NCI-H2196 treated with DMSO at 0.1 percent for 48 hours (cell line): Measurements from ENCODE around the gene TSPEAR.
"Not testable (repeated sequence)": the region's sequence is repeated elsewhere in the genome, so short reads cannot be mapped to it uniquely, and the experiment has no call there.

Experiments
- DNase-seq: peaks from one replicate; lab custom pipeline; 2025; ENCODE audit not compliant: unreplicated experiment; lab: John Stamatoyannopoulos, UW

The TSPEAR gene

GRCh38 chr21:44703731-44704635, 7.4 kb downstream of the TSPEAR start:
- DNase-seq: no peak

GRCh38 chr21:44702973-44703730, 8.2 kb downstream of the TSPEAR start:
- DNase-seq: no peak

DNA sequence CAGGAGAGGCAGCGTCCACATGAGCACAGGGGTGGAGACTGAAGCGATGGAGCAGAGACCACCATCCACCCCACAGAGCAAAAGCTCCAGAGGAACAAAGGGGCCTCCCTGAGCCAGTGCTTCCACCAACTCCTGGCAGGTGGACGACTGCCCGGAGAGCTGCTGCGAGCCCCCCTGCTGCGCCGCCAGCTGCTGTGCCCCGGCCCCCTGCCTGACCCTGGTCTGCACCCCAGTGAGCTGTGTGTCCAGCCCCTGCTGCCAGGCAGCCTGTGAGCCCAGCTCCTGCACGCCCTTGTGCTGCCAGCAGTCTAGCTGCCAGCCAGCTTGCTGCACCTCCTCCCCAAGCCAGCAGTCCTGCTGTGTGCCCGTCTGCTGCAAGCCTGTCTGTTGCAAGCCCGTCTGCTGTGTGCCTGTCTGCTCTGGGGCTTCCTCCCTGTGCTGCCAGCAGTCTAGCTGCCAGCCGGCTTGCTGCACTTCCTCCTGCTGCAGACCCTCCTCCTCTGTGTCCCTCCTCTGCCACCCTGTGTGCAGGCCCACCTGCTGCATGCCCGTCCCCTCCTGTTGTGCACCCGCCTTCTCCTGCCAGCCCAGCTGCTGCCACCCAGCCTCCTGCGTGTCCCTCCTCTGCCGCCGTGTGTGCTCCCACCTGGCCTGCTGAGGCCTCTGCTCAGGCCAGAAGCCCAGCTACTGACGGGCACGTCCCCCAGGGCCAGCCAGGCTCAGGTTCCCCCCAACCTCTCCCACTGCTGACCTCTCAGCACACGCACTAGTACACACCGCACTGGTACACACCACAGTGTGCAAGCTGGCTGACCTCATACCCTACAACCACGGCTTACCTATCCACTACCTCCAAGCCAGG, 9.0 kb downstream of the TSPEAR start:
- DNase-seq: no peak

- no peak for DNase-seq
Measured at GRCh38 chr21:44701541-44701940, 9.8 kb downstream of the TSPEAR start.

DNA sequence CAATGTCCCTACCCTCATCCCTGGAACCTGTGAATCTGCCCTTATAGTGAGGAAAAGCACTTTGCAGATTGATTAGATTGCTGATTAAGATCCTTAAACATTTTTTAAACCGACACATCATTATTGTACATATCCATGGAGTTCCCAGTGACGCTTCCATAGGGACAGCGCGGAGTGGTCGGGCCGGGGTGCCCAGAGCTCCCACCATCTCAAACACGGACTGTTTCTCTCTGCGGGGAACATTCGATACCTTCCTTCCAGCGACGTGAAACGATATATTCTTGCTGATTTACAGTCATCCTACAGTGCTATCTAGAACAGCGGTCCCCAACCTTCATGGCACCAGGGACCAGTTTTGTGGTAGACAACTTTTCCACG, 10.4 kb downstream of the TSPEAR start:
- DNase-seq: no peak

- no peak for DNase-seq
Measured at GRCh38 chr21:44700101-44701022, 11.0 kb downstream of the TSPEAR start.

DNA sequence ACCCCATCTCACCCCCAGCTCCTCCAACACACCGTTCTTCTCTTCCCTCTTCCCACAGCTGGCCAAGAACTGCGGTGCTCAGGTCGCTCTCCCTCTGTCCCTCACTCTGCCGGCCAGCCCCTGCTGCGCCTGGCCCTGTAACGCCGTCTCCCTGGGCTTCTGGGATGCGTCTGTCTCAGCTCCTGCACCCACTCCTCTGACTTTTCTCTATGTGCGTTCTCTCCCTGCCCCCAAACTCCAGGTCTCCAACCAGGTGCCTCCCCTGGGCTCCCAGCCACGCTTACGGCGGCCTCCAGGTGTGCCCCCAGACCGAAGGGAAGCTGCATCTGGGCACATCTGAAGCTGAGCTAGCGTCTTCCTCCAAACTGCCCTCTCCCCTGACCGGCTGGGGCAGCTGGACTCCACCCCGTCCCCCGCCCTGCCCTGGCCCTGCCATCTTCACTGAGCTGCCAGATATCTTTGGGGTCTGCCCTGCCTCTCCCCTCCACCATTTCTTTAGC, 11.8 kb downstream of the TSPEAR start:
- no peak for DNase-seq

GRCh38 chr21:44697811-44698734, 13.3 kb downstream of the TSPEAR start:
- DNase-seq: no peak

GRCh38 chr21:44697172-44697810, 14.1 kb downstream of the TSPEAR start, which contains the start of gene KRTAP10-12:
Gene KRTAP10-12, plus strand, starts transcription at chr21:44697172. Its CDS starts 30 bp downstream, at chr21:44697202.
- DNase-seq: not testable (repeated sequence)

DNA sequence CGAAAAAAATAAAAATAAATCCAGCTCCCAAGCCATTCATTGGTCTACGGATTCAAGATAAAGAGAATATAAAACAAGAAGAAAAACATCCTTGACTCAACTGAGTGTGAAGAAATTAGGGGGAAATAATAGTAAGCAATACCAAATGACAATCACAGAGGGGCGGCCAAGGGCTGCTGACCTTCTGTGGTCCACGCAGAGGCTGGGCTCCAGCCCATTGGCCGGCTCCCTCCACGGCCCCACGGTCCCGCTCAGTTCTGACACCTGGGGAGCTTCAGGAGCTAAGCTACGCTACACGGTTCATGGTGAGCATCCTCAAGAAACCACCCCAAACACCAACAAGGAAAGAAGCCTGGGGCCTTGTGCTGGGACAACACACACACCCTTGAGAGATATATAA, 14.8 kb downstream of the TSPEAR start:
- DNase-seq: no peak

DNA sequence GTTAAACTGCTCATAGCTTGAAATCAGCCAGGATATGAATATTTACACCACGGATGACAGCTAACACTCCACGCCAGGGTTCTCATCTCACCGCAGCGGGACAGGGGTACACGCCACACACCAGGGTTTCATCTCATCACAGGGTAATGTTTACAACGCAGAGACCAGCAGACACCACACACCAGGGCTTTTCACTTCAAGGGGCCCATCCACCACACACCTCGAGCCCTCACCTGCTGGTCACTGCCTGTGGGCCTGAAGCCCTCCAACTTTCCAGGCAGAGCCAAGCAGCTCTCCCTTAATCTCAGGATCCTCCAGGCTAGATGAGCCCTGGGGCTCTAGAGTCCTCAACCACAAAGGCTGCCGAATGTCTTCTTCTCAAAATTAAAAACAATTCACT, 15.7 kb downstream of the TSPEAR start:
- no peak for DNase-seq

GRCh38 chr21:44695184-44695583, 16.2 kb downstream of the TSPEAR start:
- DNase-seq: no peak

GRCh38 chr21:44694776-44695175, 16.6 kb downstream of the TSPEAR start:
- DNase-seq: no peak

GRCh38 chr21:44692798-44693512, 18.4 kb downstream of the TSPEAR start:
- no peak for DNase-seq

DNA sequence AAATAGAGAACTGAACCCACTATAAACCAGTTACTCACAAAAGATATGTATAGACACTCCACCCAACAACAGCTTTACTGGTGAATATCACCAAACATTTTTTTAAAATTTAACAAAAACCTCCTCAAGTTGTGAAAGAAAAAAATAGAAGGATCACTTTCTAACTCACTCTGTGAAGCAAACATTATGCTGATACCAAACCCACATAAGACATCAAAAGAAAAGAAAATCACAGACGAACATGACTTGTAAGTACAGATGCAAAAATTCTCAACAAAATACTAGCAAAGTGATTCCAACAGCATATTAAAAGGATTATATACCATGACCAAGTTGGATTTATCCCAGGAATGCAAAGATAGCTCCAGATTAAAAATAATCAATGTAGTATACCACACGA, 19.7 kb downstream of the TSPEAR start:
- DNase-seq: no peak

DNA sequence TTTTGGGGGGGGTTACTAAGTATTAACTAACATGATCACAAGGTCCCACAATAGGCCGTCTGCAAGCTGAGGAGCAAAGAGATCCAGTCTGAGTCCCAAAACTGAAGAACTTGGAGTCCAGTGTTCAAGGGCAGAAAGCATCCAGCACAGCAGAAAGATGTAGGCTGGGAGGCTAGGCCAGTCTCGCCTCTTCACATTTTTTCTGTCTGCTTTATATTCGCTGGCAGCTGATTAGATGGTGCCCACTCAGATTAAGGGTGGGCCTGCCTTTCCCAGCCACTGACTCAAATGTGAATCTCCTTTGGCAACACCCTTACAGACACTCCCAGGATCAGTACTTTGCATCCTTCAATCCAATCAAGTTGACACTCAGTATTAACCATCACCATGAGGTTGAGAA, 21.6 kb downstream of the TSPEAR start:
- DNase-seq: not testable (repeated sequence)

DNA sequence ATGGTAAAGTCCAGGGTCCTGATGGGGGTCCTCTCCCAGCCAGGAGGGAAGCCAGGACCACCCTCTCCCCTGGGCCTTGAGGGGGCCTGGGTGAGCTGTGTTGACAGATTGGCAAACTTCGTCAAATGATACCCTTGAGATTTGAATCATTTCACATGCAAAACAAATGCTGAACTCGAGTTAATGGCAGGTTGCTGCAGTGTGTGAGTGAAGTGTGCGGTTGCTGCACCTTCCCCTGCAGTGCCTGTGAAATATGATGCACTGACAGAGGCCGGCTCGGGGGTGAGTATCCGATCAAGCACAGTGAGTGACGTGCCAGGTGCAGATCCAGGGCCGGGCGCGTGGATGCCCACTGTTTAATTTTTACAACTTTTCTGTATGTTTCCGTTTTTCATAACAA, 23.7 kb downstream of the TSPEAR start:
- DNase-seq: no peak
